HepG2 (cell line): ENCODE measurements around the gene LIFR. TPM values are rescaled to one million over a fixed set of nuclear protein-coding genes. Genes with fewer than 3 reads are reported as not detected.

ENCODE experiments used
- ADNP ChIP-seq: sonication (generic); formaldehyde crosslinking; IDR thresholded peaks from 2 replicates; pipeline ENCODE4 v1.4.0; 2020; ENCODE audit warnings: missing genetic modification reagents
- ARID5B ChIP-seq: IDR thresholded peaks from 2 replicates; pipeline ENCODE4 v1.4.0; 2020; ENCODE audit warnings: mild to moderate bottlenecking, missing genetic modification reagents
- ATRX ChIP-seq: sonication (generic); formaldehyde crosslinking; IDR thresholded peaks from 2 replicates; pipeline ENCODE4 v1.4.0; 2020; ENCODE audit warnings: missing genetic modification reagents, borderline replicate concordance
- HIVEP1 ChIP-seq: sonication (generic); formaldehyde crosslinking; IDR thresholded peaks from 2 replicates; pipeline ENCODE4 v1.4.0; 2020; ENCODE audit warnings: mild to moderate bottlenecking, missing genetic modification reagents
- HMG20A ChIP-seq: IDR thresholded peaks from 2 replicates; pipeline ENCODE4 v1.6.1; 2016; ENCODE audit warnings: borderline replicate concordance
- KLF13 ChIP-seq: sonication (generic); formaldehyde crosslinking; IDR thresholded peaks from 2 replicates; pipeline ENCODE4 v1.4.0; 2020; ENCODE audit warnings: mild to moderate bottlenecking, missing genetic modification reagents
- MED8 ChIP-seq: sonication (generic); formaldehyde crosslinking; IDR thresholded peaks from 2 replicates; pipeline ENCODE4 v1.8.1; 2023; ENCODE audit warnings: mild to moderate bottlenecking, missing genetic modification reagents; ENCODE audit not compliant: insufficient replicate concordance
- NFKBIZ ChIP-seq: IDR thresholded peaks from 2 replicates; pipeline ENCODE4 v1.6.1; 2018; ENCODE audit warnings: missing genetic modification reagents, missing compliant biosample characterization
- RBM22 ChIP-seq: fragments of 200-400 bp; formaldehyde crosslinking; optimal IDR thresholded peaks from 2 replicates; pipeline ENCODE3; 2017; ENCODE audit warnings: mild to moderate bottlenecking, low read length, moderate library complexity
- RELA ChIP-seq: sonication (generic); formaldehyde crosslinking; IDR thresholded peaks from 2 replicates; pipeline ENCODE4 v1.4.0; 2020; ENCODE audit warnings: missing genetic modification reagents
- SMAD9 ChIP-seq: sonication (generic); formaldehyde crosslinking; IDR thresholded peaks from 2 replicates; pipeline ENCODE4 v1.5.1; 2020; ENCODE audit warnings: mild to moderate bottlenecking, missing genetic modification reagents
- SNAPC2 ChIP-seq: sonication (generic); formaldehyde crosslinking; IDR thresholded peaks from 2 replicates; pipeline ENCODE4 v1.8.1; 2022; ENCODE audit warnings: mild to moderate bottlenecking, missing genetic modification reagents
- TCF7 ChIP-seq: sonication (generic); IDR thresholded peaks from 2 replicates; pipeline ENCODE4 v1.6.1; 2016; ENCODE audit warnings: antibody characterized with exemption, low read depth
- TFDP1 ChIP-seq: IDR thresholded peaks from 2 replicates; pipeline ENCODE4 v1.6.1; 2016; ENCODE audit warnings: missing compliant biosample characterization, missing genetic modification reagents, borderline replicate concordance
- ZBTB33 ChIP-seq: sonication (generic); formaldehyde crosslinking; IDR thresholded peaks from 2 replicates; pipeline ENCODE4 v1.4.0; 2020; ENCODE audit warnings: missing genetic modification reagents
- ZNF121 ChIP-seq: sonication (generic); formaldehyde crosslinking; IDR thresholded peaks from 2 replicates; pipeline ENCODE4 v1.5.0; 2020; ENCODE audit warnings: mild to moderate bottlenecking, missing genetic modification reagents
- ZNF503 ChIP-seq: sonication (generic); formaldehyde crosslinking; IDR thresholded peaks from 2 replicates; pipeline ENCODE4 v1.4.0; 2020; ENCODE audit warnings: missing genetic modification reagents
- ZNF564 ChIP-seq: sonication (generic); formaldehyde crosslinking; IDR thresholded peaks from 2 replicates; pipeline ENCODE4 v1.8.1; 2023; ENCODE audit warnings: mild to moderate bottlenecking, missing genetic modification reagents
- polyA plus RNA-seq, 8 experiments: library from polyadenylated mRNA; depleted of rRNA in 3 of 8; stranded (reverse) in 7 of 8; unstranded in 1 of 8; fragments of >200 nt; fragmentation: Illumina TruSeq in 4 of 8; extraction: Trizol in 4 of 8; gene quantifications; 2 replicates each; pipeline versions ENCODE4 v1.2.1 to v1.2.3, GENCODE V29; 2011 to 2016; ENCODE audit warnings: low read depth in 4 of 8, missing spikeins in 1 of 8, mixed read lengths in 1 of 8; ENCODE audit not compliant: insufficient read depth in 1 of 8
- total RNA-seq, 5 experiments: library from RNA; depleted of rRNA; stranded (reverse); fragments of >200 nt; fragmentation: Illumina TruSeq; extraction: Trizol; gene quantifications; 2 replicates each; pipeline ENCODE4 v1.2.3, GENCODE V29; 2016; ENCODE audit warnings: low read depth in 1 of 5

Gene LIFR
- total and polyA plus RNA-seq, 2 of the 13 experiments (the other 11 are each of a cell fraction or from before 2014, with no cell fraction given), result 6.3 to 25.2 TPM

GRCh38 chr5:38546691-38547146 lies 9.7 kb downstream of the LIFR start (continued):
- TF ChIP-seq ADNP (CRISPR knock-in tag) (no peak), MED8 (CRISPR knock-in tag) (no peak), ATRX (no peak), SNAPC2 (CRISPR knock-in tag) (no peak), RELA (no peak), HIVEP1 (no peak), NFKBIZ (CRISPR knock-in tag) (no peak), SMAD9 (no peak), ARID5B (CRISPR knock-in tag) (peak; percentile 88), ZNF503 (no peak), ZNF121 (CRISPR knock-in tag) (no peak), TCF7 (0 out of 2 replicates have a peak, but pooled peaks have one; percentile 26), RBM22 (peak; percentile 33), TFDP1 (CRISPR knock-in tag) (no peak; the same call in 1 of the 2 replicates), KLF13 (CRISPR knock-in tag) (no peak), HMG20A (CRISPR knock-in tag) (peak; percentile 68; the same call in 1 of the 2 replicates), ZBTB33 (CRISPR knock-in tag) (no peak), ZNF564 (CRISPR knock-in tag) (no peak)
